Cardiac fibroblast (primary cell): ENCODE data around the gene HINFP.

Experiments used
- DNase-seq, 2 donors: peaks; one replicate each; pipeline versions ENCODE4 v3.0.0 to v3.0.0-alpha.2; 2010; ENCODE audit warnings: low read depth in 2 of 2
- H3K4me3 ChIP-seq, 2 donors: replicated peaks in 1 of 2; 1 replicate in 1 of 2; 2 replicates in 1 of 2; pipeline ENCODE4 v1.5.1; 2011; ENCODE audit warnings: low read depth in 2 of 2, low read length in 2 of 2, mild to moderate bottlenecking in 2 of 2, moderate library complexity in 1 of 2
- TF ChIP-seq, protein P1 (sequence below): IDR thresholded peaks from one replicate; pipeline ENCODE4 v1.5.1; 2011; ENCODE audit warnings: low read depth, mild to moderate bottlenecking, low read length, inconsistent platforms

HINFP gene

GRCh38 chr11:119091966-119092879 is 29.2 kb upstream of the HINFP start:
- TF ChIP-seq, protein P1, sequence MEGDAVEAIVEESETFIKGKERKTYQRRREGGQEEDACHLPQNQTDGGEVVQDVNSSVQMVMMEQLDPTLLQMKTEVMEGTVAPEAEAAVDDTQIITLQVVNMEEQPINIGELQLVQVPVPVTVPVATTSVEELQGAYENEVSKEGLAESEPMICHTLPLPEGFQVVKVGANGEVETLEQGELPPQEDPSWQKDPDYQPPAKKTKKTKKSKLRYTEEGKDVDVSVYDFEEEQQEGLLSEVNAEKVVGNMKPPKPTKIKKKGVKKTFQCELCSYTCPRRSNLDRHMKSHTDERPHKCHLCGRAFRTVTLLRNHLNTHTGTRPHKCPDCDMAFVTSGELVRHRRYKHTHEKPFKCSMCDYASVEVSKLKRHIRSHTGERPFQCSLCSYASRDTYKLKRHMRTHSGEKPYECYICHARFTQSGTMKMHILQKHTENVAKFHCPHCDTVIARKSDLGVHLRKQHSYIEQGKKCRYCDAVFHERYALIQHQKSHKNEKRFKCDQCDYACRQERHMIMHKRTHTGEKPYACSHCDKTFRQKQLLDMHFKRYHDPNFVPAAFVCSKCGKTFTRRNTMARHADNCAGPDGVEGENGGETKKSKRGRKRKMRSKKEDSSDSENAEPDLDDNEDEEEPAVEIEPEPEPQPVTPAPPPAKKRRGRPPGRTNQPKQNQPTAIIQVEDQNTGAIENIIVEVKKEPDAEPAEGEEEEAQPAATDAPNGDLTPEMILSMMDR = no peak
- H3K4me3 ChIP-seq = peak overlapping the region in 1 of 2 donors; percentile 81

DNA sequence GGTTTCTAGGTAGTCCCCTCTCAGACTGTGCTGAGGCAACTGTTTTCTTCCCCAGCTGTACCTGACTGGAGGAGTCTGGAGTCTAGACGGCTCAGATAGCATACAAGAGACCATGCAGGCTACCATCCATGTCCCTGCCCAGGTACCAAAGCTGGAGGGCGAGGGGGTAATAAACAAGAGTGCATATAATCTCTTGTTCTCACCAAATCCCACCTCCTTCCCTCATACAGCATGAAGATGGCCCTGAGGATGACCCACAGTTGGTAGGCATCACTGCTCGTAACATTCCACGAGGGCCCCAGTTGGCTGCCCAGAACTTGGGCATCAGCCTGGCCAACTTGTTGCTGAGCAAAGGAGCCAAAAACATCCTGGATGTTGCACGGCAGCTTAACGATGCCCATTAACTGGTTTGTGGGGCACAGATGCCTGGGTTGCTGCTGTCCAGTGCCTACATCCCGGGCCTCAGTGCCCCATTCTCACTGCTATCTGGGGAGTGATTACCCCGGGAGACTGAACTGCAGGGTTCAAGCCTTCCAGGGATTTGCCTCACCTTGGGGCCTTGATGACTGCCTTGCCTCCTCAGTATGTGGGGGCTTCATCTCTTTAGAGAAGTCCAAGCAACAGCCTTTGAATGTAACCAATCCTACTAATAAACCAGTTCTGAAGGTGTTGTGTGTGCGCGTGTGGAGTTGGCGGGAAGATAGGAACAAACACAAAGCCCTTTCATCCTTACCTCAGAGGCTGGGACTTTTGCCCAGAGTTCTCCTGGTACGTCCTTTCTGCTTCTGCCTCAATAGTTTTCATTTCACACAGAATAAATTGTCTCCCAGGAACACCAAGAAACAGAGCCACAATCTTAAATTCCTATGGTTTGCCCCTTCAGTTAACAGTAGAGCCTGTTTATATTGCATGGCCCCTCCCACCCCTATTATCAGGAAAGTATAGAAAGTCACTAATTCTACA is 28.2 kb upstream of the HINFP start:
- TF ChIP-seq, protein P1 = no peak
- peak; percentile 34 to 41 for DNase-seq
- peak overlapping the region; percentile 73 to 81 for H3K4me3 ChIP-seq

More at GRCh38 chr11:119091966-119092879, 29.2 kb upstream of the HINFP start:
- no peak for DNase-seq

DNA sequence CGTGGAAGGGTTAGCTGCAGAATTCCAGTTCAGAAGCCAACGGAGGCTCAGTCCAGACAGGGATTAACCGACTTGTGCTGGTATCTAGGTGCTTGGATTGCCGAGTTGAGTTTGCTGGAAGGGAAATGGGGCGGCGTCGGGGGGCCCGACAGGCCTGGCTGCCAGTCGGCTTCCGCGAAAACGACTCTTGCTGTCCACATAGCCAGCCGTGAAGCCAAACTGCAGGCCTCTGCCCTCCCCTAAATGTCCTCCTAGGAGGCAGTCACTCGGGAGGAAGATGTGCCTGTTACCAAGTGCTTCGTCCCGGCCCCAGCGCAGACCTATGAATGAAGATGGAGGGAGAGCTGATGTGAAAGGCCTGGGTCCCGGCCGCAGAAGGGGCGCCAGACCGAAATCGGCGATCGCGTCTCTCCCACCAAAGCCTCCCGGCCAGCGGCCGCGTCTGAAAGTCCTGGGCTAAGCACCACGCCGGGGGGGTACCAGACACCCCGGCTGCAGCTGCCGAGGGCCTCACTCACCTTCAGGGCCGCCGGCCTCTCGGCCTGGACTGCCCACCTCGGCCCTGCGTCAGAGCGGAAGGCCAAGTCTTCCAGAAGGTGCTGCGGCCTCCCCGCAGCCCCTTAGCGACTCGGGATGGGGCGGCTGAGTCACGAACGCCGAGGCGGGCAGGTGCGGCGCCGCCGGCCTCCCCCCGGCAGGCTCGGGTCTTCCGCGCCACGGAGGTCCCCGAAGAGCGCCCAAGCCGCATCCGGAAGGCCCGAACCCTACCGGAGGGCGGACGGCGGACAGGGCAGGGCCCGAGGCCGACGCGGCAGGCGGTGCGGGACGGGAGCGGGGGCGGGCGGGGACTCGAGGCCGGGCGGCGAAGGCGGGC is 27.2 kb upstream of the HINFP start:
- peak; percentile 44 to 58 for DNase-seq
- TF ChIP-seq, protein P1 = no peak
- peak overlapping the region; percentile 73 to 81 for H3K4me3 ChIP-seq

GRCh38 chr11:119094816-119095065 is 26.6 kb upstream of the HINFP start:
- TF ChIP-seq, protein P1 = peak; percentile 72
- peak; percentile 86 to 89 for DNase-seq
- H3K4me3 ChIP-seq = peak overlapping the region; percentile 73 to 81

DNA sequence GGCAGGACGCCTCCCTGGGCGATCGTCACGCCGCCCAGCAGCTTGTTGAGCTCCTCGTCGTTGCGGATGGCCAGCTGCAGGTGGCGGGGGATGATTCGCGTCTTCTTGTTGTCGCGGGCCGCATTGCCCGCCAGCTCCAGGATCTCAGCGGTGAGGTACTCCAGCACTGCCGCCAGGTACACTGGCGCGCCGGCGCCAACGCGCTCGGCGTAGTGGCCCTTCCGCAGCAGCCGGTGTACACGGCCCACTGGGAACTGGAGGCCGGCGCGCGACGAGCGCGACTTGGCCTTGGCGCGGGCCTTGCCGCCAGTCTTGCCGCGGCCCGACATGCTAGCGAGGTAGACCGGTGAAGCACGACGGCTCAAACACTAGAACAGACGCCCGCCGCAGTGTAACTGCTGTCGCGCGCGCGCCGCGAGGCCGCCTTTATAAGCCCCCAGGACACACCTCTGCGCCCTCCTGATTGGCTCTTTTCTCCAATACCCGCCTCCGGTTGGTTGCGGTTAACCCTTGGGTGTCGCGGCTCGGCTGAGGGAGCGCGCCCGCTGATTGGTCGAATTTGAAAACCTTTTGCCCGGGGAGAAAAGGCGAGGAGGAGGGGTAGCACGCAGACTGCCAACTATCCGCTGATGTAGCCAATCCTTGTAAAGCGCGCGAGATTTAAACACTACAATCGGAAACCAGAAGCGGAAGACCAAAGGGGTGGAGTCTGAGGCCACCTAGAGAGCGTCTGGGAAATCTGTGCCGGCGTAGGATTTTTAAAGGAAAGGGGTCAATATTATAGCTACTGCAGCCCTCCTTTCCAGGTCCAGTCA is 26.1 kb upstream of the HINFP start:
- H3K4me3 ChIP-seq = peak overlapping the region; percentile 73 to 81
- TF ChIP-seq, protein P1 = no peak
- DNase-seq = peak; percentile 100
